22Rv1 (cell line): ENCODE data around the gene FAM120A.

Experiments
- CTCF ChIP-seq: fragments of 450-650 bp; IDR thresholded peaks from 2 replicates; pipeline ENCODE4 v1.5.1; 2017; ENCODE audit warnings: mild to moderate bottlenecking
- ZFX ChIP-seq: fragments of 450-650 bp; IDR thresholded peaks from 2 replicates; pipeline ENCODE4 v1.6.1; 2017; ENCODE audit warnings: antibody characterized with exemption, borderline replicate concordance

- TF ChIP-seq CTCF (no peak), ZFX (no peak)
Measured at GRCh38 chr9:93567271-93567959, 115.9 kb downstream of the FAM120A start.
